NK-92 (cell line): ENCODE measurements around the gene SERINC5.
"Not testable (repeated sequence)": the region's sequence is repeated elsewhere in the genome, so short reads cannot be mapped to it uniquely, and the experiment has no call there.

ENCODE experiments used
- DNase-seq: peaks from one replicate; lab custom pipeline; 2025; ENCODE audit not compliant: unreplicated experiment; lab: John Stamatoyannopoulos, UW

Gene SERINC5

DNA sequence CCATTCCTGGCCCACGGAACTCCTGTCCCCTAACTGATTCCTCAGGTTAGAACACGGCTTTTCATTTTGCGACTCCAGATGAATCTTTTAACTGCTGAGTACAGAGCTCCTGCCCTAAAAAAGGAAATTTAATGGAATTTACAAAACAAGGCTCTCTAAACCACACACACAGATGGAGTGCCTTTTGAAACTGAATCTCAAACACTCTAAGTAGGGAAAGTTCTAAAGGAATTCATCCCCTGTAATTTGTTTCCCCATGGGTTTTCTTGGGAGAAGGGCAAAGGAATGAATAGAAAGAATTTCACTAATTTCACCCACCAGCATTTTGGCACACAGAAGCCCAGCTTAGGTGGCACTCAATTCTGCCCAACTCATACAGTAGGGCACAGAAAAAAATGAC lies 114.2 kb downstream of the SERINC5 start:
- DNase-seq = no peak

DNA sequence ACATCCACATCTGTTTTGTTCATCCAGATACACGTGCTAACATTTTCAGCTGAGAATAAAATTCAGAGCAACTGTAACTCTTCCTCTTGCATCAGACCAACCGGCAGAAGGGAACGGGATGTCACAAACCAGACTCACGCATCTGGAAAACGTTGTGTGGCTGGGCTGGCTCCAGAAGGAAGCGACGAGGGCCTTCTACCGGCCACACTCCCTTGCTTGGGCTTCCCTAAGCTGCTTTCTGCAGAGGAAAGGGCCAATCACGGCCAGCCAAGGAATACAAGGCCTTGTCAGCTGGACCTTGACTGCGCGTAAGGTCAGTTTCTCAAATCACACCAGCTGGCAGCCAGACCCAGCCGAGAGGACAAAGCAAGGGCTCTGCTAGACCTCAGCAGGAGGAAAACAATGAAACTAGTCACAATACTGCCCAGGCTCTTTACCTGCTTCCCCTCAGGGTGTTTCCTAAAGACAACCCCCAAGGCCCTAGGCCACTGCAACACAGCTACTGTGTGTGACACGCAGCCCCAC lies 114.6 kb downstream of the SERINC5 start:
- DNase-seq = no peak

DNA sequence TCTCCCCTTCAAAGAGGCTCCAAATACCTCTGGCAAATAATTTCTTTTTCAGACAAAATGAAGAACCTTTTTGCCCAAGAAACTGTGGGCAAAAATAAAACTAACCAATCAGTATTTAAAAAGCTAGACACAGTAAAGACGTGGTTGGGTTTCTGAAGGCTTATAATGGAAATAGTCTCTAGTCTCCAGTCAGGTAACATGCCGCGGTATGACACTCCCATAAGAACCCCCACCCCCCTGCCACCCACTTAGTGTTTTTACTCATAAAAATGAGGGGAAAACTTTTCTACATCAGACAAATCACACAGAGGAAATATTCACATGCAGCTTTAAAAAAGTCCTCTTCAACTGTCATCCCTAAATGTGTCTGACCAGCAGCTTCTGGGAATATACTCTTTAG lies 115.4 kb downstream of the SERINC5 start:
- DNase-seq = no peak

DNA sequence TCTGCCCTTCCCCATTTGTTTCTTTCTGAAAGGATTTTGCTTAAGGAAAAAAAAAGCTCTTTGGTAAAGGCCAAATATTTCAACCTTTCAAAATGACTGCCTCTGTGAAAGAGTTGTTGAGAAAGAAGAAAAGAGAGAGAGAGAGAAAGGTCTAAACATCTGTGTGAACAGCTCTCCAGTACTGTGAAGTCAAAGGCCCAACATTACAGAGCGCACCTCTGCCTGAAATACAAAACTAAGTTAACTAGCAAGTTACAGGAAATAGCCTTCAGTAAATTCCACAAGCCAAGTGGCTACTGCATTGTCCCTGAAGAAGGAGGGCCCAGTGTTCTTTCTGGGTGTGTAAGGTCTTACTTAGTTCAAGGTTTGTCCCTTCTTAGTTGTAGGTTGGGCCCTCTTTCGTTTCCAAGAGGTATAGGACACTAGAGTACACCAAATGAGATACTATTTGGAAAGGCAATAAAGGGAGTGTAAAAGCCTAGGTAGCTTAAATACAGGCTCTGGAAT lies 116.3 kb downstream of the SERINC5 start:
- DNase-seq = no peak

DNA sequence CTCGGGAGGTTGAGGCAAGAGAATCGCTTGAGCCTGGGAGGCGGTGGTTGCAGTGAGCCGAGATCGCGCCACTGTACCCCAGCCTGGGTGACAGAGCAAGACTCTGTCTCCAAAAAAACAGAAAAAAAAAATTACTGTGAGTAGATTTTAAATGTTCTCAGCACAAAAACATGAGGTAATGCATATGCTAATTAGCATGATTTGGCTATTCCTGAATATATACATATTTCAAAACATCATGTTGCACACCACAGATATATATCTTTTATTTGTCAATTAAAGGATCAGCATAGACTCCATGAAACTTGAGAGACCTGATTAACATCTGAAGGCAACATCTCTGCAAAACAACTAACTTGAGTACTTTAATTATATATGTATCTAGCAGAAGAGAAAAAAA lies 117.4 kb downstream of the SERINC5 start:
- DNase-seq = no peak

DNA sequence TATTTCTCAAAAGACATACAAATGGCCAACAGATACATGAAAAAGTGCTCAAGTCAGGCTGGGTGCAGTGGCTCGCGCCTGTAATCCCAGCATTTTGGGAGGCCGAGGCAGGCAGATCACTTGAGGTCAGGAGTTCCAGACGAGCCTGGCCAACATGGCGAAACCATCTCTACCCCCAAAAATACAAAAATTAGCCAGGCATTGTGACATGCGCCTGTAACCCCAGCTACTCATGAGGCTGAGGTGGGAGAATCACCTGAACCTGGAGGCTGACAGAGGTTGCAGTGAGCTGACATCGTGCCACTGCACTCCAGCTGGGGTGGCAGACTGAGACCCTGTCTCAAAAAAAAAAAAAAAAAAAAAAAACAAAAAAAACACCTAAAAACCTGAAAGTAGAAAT lies 119.0 kb downstream of the SERINC5 start:
- DNase-seq = not testable (repeated sequence)

DNA sequence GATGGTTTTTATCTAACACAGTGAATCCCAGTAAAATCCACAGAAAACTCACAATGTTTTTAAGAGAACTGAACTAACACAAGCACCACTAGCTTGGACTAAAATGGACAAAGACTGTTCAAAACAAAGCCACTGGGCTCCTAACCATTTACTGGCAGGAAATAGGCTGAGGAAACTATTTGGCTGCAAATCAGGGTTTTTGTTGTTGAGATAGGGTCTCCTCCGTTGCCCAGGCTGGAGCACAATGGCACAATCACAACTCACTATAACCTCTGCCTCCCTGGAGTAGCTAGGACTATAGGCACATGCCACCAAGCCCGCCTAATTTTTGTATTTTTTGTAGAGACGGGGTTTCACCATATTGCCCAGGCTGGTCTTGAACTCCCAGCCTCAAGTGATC lies 121.0 kb downstream of the SERINC5 start:
- DNase-seq = no peak

DNA sequence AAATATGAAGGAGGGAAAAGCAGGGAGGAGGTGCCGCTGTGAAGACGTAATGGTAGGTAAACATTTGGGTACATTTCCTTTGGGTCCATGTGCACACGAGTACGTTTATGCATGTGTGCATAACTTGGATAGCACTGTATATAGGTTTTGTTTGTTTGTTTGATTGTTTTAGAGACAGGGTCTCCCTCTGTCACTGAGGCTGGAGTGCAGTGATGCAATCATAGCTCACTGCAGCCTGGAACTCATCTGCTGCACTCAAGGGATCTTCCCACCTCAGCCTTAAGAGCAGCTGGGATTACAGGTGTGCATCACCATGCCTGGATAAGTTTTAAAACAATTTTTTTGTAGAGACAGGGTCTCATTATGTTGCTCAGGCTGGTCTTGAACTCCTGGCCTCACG lies 126.7 kb downstream of the SERINC5 start:
- no peak for DNase-seq

DNA sequence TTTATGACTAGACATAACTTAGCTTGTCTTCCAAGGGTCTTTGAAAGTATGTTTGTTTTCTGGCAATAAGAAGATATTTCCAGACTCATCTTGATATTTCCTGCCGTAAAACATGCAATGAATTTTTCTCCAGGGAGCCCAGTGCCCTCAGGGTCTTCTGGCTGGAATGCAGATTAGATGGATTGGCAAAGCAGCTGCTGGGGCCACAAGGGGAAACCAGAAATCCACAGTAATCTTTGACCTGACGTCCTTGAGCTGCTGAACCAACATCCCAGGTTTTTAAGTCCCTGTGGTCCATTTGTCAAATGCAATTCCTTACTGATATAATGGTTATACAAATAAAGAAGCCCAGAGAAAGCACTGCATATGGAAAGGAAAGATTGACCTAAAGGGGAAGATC lies 127.7 kb downstream of the SERINC5 start:
- DNase-seq = no peak

DNA sequence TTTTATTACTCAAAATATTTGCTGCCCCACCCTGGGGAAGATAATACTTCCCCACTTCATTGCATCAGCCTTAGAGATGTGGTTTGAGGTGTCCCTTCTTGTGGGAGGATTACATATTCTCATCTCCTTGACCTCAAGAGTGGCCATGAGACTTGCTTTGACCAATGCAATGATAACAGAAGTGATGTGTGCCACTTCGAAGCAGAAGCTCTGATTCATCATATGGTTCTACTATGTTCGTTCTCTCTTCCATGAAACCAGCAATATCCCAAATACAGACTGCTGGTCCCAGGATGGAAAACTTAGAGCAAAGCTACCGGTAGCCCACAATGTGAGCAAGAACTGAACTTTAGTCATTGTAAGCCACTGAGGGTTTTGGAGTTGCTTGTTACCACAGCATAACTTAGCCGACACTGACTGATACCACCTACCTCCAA lies 128.7 kb downstream of the SERINC5 start:
- no peak for DNase-seq

DNA sequence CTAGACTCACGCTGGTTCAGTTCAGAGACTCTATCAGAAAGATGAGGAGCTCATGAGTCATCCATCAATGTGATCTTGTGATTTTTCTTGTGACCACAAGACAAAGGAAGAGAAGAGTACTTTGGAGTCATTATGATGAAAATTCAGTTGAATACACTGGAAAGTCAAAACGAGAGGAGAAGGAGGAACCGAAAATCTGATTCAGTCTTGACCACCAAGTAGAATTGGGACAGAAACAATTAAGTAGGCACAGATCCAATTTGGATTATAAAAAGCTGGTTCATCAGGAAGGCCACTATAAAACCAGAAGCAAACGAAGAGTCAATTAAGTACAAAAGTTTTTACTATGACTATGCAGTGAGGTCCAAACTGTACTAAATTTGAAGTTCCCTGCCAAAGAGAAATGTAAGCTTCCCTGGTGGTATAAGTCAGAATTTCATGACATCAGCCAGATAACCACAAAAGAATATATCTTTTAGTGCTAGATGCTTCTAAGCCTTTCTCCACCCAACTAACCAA lies 129.8 kb downstream of the SERINC5 start:
- DNase-seq = no peak

DNA sequence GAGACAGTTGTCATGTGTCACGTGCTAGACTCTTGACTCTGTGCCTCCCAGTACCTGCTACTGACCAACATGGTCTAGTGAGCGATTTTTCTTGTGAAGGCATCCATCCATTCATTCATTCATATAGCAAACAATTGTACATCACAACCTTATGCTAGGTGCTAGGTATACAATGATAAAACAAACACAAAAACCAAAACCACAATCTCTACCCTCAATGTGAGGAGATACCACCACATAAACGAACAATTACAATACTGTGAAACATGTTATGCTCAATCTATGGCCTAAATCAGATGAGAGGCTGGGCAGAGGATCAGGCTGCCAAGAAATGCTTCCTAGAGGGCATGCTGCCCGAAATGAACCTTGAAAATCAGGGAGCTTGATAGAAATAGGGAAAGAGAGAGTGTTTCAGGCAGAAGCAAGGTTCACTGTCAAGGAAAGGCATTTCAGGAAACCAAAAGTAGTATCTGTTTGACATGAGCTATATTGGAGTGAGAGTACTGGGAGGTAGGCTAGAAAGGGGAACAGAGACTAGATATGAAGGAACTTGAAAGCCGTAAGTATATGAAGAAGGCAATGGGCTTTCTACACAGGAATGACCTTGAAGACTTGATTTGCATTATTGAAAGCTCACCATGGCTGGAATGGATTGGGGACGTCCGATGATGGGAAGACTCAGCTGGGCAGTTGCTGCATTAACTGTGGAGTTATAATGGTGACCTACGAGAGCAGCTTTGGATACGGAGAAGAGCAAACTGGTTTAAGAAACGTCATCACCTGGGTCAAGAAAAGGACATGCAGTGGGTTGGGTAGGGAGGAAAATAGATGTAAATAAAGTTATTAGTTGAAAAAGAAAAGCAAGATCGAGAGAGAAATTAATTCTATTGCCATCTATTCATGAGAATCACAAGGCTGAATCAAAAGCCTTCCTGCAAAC lies 130.6 kb downstream of the SERINC5 start:
- no peak for DNase-seq

DNA sequence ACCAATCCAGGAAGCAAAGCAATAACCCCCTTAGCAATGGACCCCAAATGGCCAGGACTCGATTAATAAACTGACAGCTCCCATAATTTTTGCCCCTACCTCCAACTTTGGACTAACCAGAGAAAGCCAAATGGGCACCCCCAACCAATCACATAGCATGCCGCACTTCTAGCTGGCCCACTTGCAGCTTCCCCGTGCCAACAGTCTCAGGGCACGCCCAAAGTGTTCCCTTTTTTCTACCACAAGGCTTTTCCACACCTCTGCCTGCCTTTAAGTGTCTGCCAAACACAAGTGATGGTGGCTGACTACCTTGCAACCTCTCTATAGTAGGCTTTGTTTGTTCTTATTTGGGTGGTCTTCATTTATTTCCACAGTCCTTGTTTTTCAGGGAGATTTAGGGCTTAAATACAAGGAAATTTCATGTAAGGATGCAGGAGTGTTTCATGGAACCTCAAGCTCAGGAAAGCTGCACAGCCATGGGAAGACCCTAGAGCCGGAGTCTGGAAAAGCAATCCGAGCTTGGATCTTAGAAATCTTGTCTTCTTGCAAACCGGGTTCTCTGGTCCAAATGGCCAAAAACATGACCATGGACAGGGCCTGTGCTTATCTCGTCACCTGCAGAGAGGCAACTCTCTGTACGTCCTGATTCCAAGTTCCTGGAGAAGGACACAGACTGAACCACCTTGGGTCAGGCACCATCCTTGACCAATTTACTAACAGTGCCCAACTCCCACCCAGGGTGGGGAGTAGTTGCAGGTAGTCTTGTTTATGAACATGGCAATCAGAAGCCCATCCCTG lies 131.5 kb downstream of the SERINC5 start:
- no peak for DNase-seq

DNA sequence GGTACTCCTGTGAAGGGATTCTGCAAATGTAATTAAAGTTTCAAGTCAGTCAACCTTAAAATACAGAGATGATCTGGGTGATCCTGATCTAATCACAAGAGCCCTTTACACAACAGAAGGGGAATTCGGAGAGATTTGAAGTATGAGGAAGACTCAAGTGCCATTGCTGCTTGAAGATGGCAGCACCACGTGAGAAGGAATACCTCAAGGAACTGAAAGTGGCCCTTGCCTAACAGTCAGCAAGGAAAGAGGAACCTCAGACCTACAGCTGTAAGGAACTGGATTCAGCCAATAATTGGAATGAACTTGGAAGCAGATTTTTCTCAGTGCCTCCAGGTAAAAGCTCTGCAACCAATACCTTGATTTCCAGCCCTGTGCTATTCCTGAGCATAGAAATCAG lies 133.3 kb downstream of the SERINC5 start:
- no peak for DNase-seq

DNA sequence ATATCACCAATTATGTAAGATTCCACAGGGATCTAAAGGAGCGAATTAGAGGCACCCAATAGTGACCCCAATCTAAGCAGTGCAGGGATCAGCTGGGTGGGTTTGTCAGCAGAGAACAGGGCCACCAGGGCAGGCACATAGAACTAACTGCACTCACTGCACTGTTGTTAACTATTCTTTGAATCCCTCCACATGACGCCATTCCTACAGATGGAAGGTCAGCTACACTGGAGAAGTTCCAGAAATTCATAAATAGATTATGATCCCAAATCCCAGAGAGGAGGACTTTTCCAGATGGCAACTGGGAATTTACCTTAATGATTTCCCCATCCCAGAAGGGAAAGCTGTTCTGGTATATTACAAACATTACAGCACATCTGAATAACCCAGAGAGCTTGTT lies 136.5 kb downstream of the SERINC5 start:
- DNase-seq = no peak

DNA sequence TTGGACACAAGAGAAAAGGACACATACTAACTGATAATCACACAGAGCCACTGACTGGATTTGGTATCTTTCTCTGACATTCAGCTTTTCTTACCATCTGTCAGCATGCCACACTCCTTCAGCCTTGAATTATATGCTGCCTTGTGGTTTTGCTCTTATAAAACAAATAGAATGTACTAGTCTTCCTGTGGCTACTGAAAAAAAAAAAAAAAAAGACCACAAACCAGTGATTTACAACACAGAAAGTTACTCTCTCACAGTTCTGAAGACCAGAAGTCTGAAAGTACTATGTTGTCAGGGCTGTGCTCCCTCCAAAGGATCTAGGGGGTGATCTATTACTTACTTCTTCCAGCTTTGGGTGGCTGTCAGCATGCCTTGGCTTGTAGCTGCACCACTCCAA lies 138.4 kb downstream of the SERINC5 start:
- DNase-seq = no peak

DNA sequence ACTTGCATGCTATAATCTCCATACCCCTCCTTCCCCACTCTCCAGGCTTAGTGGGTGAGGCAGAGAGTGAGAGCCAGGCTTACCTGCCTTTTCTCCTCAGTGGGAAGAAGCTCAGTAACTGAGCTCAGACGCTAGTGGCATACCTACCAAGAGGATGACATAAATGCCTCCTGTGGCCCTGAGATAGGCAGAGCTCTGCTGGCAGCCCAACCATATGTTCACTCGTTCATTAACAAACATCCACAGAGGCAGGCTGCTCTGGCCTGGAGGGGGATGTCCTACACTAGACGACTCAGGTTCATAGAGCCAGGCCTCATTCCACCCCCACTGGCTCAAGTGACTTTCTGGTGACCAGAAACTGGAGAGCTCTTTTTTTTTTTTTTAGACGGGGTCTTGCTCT lies 139.4 kb downstream of the SERINC5 start:
- DNase-seq = no peak

DNA sequence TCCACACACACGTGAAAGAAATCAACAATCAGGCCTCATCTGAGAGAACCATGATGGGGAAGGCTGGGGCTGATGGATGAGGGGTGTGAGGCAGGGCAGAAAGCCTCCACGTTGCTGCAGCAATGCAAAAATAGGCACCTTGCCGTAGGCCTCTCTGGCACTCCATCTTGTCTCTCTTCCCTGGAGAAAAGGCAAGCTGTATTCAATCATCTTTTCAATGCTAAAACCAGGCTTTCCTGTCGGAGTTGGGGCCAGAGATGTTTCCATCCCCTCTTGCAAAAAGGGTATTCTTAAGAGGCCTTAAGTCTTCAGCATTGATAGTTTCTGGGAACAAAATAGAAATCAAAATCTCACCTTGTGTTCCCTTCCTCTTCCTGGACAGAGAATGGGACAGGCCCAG lies 139.8 kb downstream of the SERINC5 start:
- no peak for DNase-seq

DNA sequence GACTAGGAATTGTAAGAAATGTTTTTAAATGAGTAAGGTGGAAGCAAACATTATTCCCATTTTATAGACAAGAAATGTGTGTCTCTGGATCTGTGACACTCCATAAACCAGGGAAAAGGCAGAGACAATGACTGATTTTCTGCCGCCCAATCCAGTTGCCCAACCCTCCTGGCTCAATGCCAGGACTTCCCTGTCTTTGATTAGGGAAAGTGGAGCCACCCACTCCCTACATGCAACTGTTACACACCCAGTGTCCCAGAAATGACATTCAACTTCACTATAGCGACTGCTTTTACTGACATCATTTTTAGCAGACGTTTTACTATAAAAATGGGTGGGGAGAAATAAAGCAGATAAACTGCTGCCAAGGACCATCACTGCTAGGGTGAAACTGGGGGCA lies 141.0 kb downstream of the SERINC5 start:
- no peak for DNase-seq

DNA sequence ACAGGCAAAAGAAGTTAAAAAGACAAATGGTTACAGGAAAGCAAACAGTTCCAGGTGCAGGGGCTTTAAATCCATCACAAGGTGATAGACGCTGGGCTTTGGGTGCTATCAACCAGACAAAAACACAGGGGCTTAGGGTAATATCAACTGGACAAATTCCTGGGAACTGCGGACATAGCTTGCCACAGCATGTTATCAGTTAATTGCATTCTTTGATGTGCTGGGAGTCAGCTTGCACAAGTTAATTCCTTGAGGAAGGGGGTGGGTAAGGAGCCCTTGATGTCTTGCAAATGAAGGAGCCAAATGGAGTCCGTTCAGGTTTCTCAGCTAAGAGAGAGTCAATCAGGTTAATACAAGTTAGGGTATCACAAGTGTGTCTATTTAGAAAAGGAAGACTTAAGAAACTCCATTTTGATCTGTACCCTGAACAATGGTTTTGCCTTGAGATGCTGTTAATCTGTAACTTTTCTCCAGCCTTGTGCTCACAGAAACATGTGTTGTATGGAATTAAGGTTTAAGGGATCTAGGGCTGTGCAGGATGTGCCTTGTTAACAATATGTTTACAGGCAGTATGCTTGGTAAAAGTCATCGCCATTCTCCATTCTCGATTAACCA lies 144.4 kb downstream of the SERINC5 start:
- DNase-seq = not testable (repeated sequence)
